ENCODE data around the gene SNAPC2. TPM values are rescaled to one million over a fixed set of nuclear protein-coding genes. Genes with fewer than 3 reads are reported as not detected.

The SNAPC2 gene
- total RNA-seq, 4 donors from 2014 or later, result 9.3 to 14.0 (median 11.5) TPM

GRCh38 chr19:7883796-7884570 is 36.2 kb upstream of the SNAPC2 start:
- no peak overlapping the region for H3K4me3 ChIP-seq (replicated peaks in 1 of 3)
- TF ChIP-seq POLR2A (IDR thresholded peaks at IDR 0.05) (no peak), CTCF (IDR thresholded peaks at IDR 0.05) (no peak)

GRCh38 chr19:7885818-7886217 is 34.3 kb upstream of the SNAPC2 start:
- intact Hi-C loops (cut with DNase I), result no loop called here
- Histone ChIP-seq H3K4me1 (peaks cover 5 to 10% of the 10 kb centered on the region in 2 donors), H3K36me3 (no peaks in the 10 kb centered on the region), H3K27ac (no peak overlapping the region), H3K9me3 (no peaks in the 10 kb centered on the region), H3K27me3 (no peaks in the 10 kb centered on the region), H3K4me3 (replicated peaks in 1 of 3) (no peak overlapping the region)
- WGBS, 2 donors, result 87 to 90% methylated on average over 8 of the region's 8 CpGs
- DNase-seq, result no peak
- TF ChIP-seq CTCF (IDR thresholded peaks at IDR 0.05), result no peak
- no peak for TF ChIP-seq POLR2A (IDR thresholded peaks at IDR 0.05)

More at GRCh38 chr19:7883796-7884570, 36.2 kb upstream of the SNAPC2 start:
- H3K27ac ChIP-seq, result no peak overlapping the region
- intact Hi-C loops (cut with DNase I), result no loop called here
- H3K27me3 ChIP-seq, result no peaks in the 10 kb centered on the region
- no peaks in the 10 kb centered on the region for H3K36me3 ChIP-seq
- WGBS, 2 donors, result 66 to 76% methylated on average over 2 of the region's 2 CpGs
- peaks cover 4 to 10% of the 10 kb centered on the region in 2 donors for H3K4me1 ChIP-seq
- DNase-seq, result no peak
- no peaks in the 10 kb centered on the region for H3K9me3 ChIP-seq

GRCh38 chr19:7887408-7888144 is 32.6 kb upstream of the SNAPC2 start:
- H3K27ac ChIP-seq, result no peak overlapping the region
- TF ChIP-seq CTCF (IDR thresholded peaks at IDR 0.05) (no peak), POLR2A (IDR thresholded peaks at IDR 0.05) (no peak)
- intact Hi-C loops (cut with DNase I), result no loop called here
- H3K4me1 ChIP-seq, result peaks cover 5 to 10% of the 10 kb centered on the region in 2 donors
- WGBS, 2 donors, result 86 to 92% methylated on average over 16 of the region's 16 CpGs
- H3K36me3 ChIP-seq, result no peaks in the 10 kb centered on the region
- H3K9me3 ChIP-seq, result no peaks in the 10 kb centered on the region
- H3K4me3 ChIP-seq (replicated peaks in 1 of 3), result no peak overlapping the region
- DNase-seq, result no peak
- no peaks in the 10 kb centered on the region for H3K27me3 ChIP-seq

GRCh38 chr19:7888145-7888825 is 31.9 kb upstream of the SNAPC2 start, which contains the start of gene LRRC8E:
Gene LRRC8E, plus strand, starts transcription at chr19:7888510. Its CDS starts 7,094 bp downstream, at chr19:7895604.
- peak within 1 kb of the TSS in 1 of 3 donors; percentile 36 for H3K4me3 ChIP-seq (replicated peaks in 1 of 3)
- H3K36me3 ChIP-seq, result no peaks in the 10 kb centered on the region
- no peak for TF ChIP-seq CTCF (IDR thresholded peaks at IDR 0.05)
- peak in 1 of 2 donors; percentile 7 for TF ChIP-seq POLR2A (IDR thresholded peaks at IDR 0.05)
- peak within 1 kb of the TSS in 1 of 3 donors; percentile 24 for H3K27ac ChIP-seq
- H3K9me3 ChIP-seq, result no peaks in the 10 kb centered on the region
- peaks cover 5 to 10% of the 10 kb centered on the region in 2 donors for H3K4me1 ChIP-seq
- peak; percentile 74 to 78 for DNase-seq
- 29 to 55% methylated on average over 8 to 16 of the region's 53 CpGs for WGBS, 2 donors
- H3K27me3 ChIP-seq, result no peaks in the 10 kb centered on the region
- intact Hi-C loops (cut with DNase I), result no loop called here

All from thyroid gland (tissue), 4 donors.